ENCODE results near the gene WDFY4. TPM values are rescaled to one million over a fixed set of nuclear protein-coding genes. Genes with fewer than 3 reads are reported as not detected.

The WDFY4 gene
- total and polyA plus RNA-seq, 8 donors = 0.15 to 8.0 (median 2.7) TPM

DNA sequence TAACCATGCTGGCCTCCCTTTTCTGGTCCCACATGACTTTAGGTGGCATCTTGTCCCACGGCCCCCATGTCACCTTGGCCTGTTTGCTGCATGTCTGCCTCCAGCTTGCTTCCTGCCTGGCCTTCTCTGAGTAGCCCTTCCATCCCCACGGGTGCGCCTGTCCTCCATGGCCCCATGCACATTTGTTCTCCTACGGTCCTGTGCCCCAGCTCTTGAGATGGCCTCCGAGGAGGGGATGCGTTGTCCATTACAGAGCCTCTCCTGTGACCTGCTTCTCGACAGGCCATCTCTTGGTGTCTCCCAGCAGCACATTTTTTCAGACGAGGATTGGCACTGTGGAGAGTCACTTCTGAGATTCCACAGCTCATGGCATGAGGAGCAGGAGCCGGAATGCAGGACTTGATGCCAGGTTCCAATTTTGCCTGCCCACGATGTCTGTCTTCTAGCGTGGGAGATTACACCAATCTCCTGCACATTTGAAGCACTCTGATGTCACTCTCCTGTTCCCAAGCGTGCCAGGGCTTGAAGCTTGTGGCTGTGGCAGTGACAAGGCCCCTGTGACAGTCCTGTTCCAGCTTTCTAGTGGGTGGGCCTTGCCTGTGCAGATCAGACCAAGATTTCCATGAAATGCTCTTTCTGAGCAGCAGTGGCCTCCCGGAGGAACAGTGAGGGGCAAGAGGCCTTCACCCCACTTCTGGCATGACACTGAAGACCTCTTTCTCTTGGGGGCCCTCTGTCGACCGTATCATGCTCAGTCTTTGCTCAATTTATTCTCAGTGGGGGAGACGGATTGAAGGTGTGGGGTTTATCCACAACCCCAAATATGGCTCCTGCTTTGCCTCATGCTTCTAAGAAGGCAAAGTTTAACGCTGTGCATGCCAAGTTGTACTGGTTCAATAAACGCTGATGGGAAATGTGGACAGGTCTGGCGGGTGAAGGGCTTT lies 13.4 kb downstream of the WDFY4 start:
- Histone ChIP-seq H3K4me3 (no peak overlapping the region), H3K4me1 (peaks cover 0 to 2% (median 0%) of the 10 kb centered on the region in 4 donors), H3K9me3 (no peaks in the 10 kb centered on the region), H3K27ac (no peak overlapping the region), H3K27me3 (no peaks in the 10 kb centered on the region), H3K36me3 (no peaks in the 10 kb centered on the region)
- intact Hi-C loops (cut with DNase I; ENCODE audit: low total_unique reads) = no loop called here
- DNase-seq = no peak
- TF ChIP-seq POLR2A (IDR thresholded peaks at IDR 0.05) (no peak), EP300 (IDR thresholded peaks at IDR 0.05) (no peak), POLR2AphosphoS5 (IDR thresholded peaks at IDR 0.05) (no peak)
- TF ChIP-seq, protein P1, sequence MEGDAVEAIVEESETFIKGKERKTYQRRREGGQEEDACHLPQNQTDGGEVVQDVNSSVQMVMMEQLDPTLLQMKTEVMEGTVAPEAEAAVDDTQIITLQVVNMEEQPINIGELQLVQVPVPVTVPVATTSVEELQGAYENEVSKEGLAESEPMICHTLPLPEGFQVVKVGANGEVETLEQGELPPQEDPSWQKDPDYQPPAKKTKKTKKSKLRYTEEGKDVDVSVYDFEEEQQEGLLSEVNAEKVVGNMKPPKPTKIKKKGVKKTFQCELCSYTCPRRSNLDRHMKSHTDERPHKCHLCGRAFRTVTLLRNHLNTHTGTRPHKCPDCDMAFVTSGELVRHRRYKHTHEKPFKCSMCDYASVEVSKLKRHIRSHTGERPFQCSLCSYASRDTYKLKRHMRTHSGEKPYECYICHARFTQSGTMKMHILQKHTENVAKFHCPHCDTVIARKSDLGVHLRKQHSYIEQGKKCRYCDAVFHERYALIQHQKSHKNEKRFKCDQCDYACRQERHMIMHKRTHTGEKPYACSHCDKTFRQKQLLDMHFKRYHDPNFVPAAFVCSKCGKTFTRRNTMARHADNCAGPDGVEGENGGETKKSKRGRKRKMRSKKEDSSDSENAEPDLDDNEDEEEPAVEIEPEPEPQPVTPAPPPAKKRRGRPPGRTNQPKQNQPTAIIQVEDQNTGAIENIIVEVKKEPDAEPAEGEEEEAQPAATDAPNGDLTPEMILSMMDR (IDR thresholded peaks at IDR 0.05) = no peak
- WGBS, 5 donors = 81 to 89% (median 89%) methylated on average over 16 to 19 of the region's 19 CpGs

DNA sequence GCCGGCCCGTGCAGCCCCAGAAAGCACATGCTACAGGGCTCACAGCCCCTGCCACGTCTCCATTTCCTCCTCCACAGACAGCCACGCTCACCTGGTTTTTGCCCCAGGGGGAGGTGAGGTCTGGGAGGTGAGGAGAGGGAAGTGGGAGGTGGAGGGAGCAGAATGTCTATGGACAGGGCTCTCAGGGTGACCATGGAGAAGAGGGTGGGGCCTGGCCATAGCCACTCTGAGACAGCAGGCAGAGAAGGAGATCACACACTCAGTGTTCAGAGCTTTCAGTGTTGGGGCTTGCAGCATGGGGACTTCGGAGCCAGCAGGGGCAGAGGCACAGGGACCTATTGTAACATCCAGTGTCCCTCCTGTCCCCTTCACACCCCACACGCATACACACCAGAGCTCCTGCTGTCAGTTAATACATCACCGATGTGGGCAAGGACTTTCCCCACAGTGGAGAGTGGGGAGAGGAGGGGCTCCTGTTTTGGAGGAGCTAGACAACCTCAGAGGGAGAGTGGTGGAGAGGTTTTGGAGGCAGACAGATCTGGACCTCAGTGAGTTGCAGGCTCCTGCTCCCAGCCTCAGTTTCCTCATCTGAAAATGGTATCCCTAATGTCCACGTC lies 14.4 kb downstream of the WDFY4 start:
- intact Hi-C loops (cut with DNase I; ENCODE audit: low total_unique reads) = no loop called here
- 58 to 69% (median 68%) methylated on average over 8 of the region's 8 CpGs for WGBS, 5 donors
- Histone ChIP-seq H3K9me3 (no peaks in the 10 kb centered on the region), H3K27me3 (peaks cover 0 to 2% (median 0%) of the 10 kb centered on the region in 3 donors), H3K36me3 (no peaks in the 10 kb centered on the region), H3K27ac (no peak overlapping the region), H3K4me1 (peaks cover 0 to 11% (median 2%) of the 10 kb centered on the region in 4 donors), H3K4me3 (no peak overlapping the region)
- DNase-seq = no peak
- TF ChIP-seq POLR2A (IDR thresholded peaks at IDR 0.05) (no peak), EP300 (IDR thresholded peaks at IDR 0.05) (no peak)
- TF ChIP-seq, protein P1 (IDR thresholded peaks at IDR 0.05) = no peak

DNA sequence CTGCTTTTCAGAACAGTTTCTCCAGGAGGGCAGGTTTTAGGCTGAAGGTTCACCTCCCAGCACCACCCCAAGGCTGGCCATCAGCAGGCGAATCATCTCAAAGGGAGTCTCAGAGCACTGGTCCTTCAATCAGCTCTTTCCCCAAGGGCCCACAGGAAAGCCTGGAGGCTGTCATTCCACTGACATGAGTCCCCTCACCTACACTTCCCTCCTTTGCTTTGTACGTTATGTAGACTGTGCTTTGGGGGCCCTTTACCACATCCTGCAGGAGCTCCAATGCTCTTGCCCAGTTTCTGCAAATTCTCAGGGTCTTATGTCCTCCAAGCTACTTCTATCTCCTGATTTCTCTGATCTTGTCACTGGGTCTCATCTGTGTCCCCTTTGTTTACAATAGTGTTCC lies 15.4 kb downstream of the WDFY4 start:
- H3K4me3 ChIP-seq = no peak overlapping the region
- 62 to 87% (median 73%) methylated on average over 2 of the region's 2 CpGs for WGBS, 5 donors
- TF ChIP-seq, protein P1 (IDR thresholded peaks at IDR 0.05) = no peak
- TF ChIP-seq EP300 (IDR thresholded peaks at IDR 0.05) (no peak), POLR2A (IDR thresholded peaks at IDR 0.05) (no peak), POLR2AphosphoS5 (IDR thresholded peaks at IDR 0.05) (no peak)
- H3K27ac ChIP-seq = no peak overlapping the region
- peaks cover 0 to 14% (median 3%) of the 10 kb centered on the region in 4 donors for H3K4me1 ChIP-seq
- no peaks in the 10 kb centered on the region for H3K36me3 ChIP-seq
- no peaks in the 10 kb centered on the region for H3K9me3 ChIP-seq
- intact Hi-C loops (cut with DNase I; ENCODE audit: low total_unique reads) = no loop called here
- no peak for DNase-seq
- H3K27me3 ChIP-seq = peaks cover 0 to 8% (median 0%) of the 10 kb centered on the region in 3 donors

DNA sequence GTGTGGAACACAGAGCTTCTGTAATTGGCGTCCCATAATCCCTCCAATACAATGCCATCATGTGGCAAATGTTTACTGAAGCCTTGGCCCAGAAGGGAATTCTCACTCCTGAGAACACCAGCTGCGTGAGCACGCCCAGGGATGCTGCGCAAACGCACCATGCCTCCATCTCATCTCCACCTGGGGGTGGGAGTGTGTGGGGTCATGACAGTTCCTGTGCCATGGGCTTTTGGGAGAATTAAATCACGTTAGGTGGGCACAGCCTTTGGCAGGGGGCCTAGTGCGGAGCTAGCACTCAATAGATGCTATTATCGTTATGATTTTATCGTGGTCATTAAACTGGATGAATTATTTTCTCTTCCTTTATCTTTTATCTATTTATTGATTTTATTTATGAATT lies 15.8 kb downstream of the WDFY4 start:
- intact Hi-C loops (cut with DNase I; ENCODE audit: low total_unique reads) = no loop called here
- H3K27me3 ChIP-seq = peaks cover 0 to 8% (median 0%) of the 10 kb centered on the region in 3 donors
- no peaks in the 10 kb centered on the region for H3K9me3 ChIP-seq
- no peaks in the 10 kb centered on the region for H3K36me3 ChIP-seq
- H3K27ac ChIP-seq = no peak overlapping the region
- 77 to 82% (median 80%) methylated on average over 9 of the region's 9 CpGs for WGBS, 5 donors
- no peak for DNase-seq
- no peak for TF ChIP-seq EP300 (IDR thresholded peaks at IDR 0.05)
- TF ChIP-seq, protein P1 (IDR thresholded peaks at IDR 0.05) = no peak
- no peak for TF ChIP-seq POLR2AphosphoS5 (IDR thresholded peaks at IDR 0.05)
- no peak for TF ChIP-seq POLR2A (IDR thresholded peaks at IDR 0.05)
- peaks cover 0 to 14% (median 3%) of the 10 kb centered on the region in 4 donors for H3K4me1 ChIP-seq
- H3K4me3 ChIP-seq = no peak overlapping the region
